Liver (tissue), 9 donors: ENCODE results near the gene LRRC53. TPM values are rescaled to one million over a fixed set of nuclear protein-coding genes. Genes with fewer than 3 reads are reported as not detected.

Experiments
- DNase-seq: peaks from one replicate; pipeline ENCODE4 v3.0.0-alpha.2; 2017; ENCODE audit warnings: low spot score
- H3K27ac ChIP-seq, 2 donors: one replicate each; pipeline ENCODE4 v1.7.0; 2013; ENCODE audit warnings: inconsistent platforms in 2 of 2, low read length in 2 of 2, control low read depth in 1 of 2, low read depth in 1 of 2, mild to moderate bottlenecking in 1 of 2
- H3K27me3 ChIP-seq, 4 donors: one replicate each; pipeline versions ENCODE4 v1.6.1 to v1.7.0; 2013; ENCODE audit warnings: low read length in 3 of 4, inconsistent platforms in 1 of 4, mild to moderate bottlenecking in 1 of 4, moderate library complexity in 1 of 4; ENCODE audit not compliant: control insufficient read depth in 4 of 4, insufficient read depth in 4 of 4
- H3K36me3 ChIP-seq, 4 donors: one replicate each; pipeline versions ENCODE4 v1.6.1 to v1.7.0; 2013; ENCODE audit warnings: low read length in 3 of 4, mild to moderate bottlenecking in 3 of 4, low read depth in 1 of 4, moderate library complexity in 1 of 4; ENCODE audit not compliant: control insufficient read depth in 4 of 4, insufficient read depth in 3 of 4
- H3K4me1 ChIP-seq, 4 donors: one replicate each; pipeline versions ENCODE4 v1.6.1 to v1.7.0; 2013; ENCODE audit warnings: low read length in 3 of 4, mild to moderate bottlenecking in 3 of 4, moderate library complexity in 1 of 4; ENCODE audit not compliant: control insufficient read depth in 4 of 4, insufficient read depth in 4 of 4
- H3K4me3 ChIP-seq, 3 donors: one replicate each; pipeline versions ENCODE4 v1.6.1 to v1.7.0; 2013; ENCODE audit warnings: low read length in 3 of 3, control low read depth in 1 of 3, low read depth in 1 of 3, mild to moderate bottlenecking in 1 of 3
- H3K9ac ChIP-seq, 2 donors: one replicate each; pipeline ENCODE4 v1.7.0; 2013; ENCODE audit warnings: low read length in 2 of 2, mild to moderate bottlenecking in 2 of 2, moderate library complexity in 2 of 2, control low read depth in 1 of 2, low read depth in 1 of 2
- H3K9me3 ChIP-seq, 4 donors: one replicate each; pipeline versions ENCODE4 v1.6.1 to v1.7.0; 2013; ENCODE audit warnings: low read length in 3 of 4; ENCODE audit not compliant: control insufficient read depth in 4 of 4
- EGR1 ChIP-seq, 2 donors: IDR thresholded peaks; 2 replicates each; pipeline ENCODE4 v1.6.1; 2016 to 2018; ENCODE audit warnings: antibody characterized with exemption in 2 of 2, low read depth in 2 of 2
- FOXA1 ChIP-seq: IDR thresholded peaks from 2 replicates; pipeline ENCODE4 v1.6.1; 2016; ENCODE audit warnings: antibody characterized with exemption
- FOXA2 ChIP-seq: IDR thresholded peaks from 2 replicates; pipeline ENCODE4 v1.6.1; 2016; ENCODE audit warnings: antibody characterized with exemption
- GABPA ChIP-seq, 2 donors: IDR thresholded peaks in 1 of 2; conservative IDR thresholded peaks in 1 of 2; 2 replicates each; pipeline ENCODE4 v1.6.1; 2016; ENCODE audit warnings: antibody characterized with exemption in 2 of 2, mild to moderate bottlenecking in 1 of 2, moderate library complexity in 1 of 2
- HNF4A ChIP-seq, 2 donors: conservative IDR thresholded peaks; 2 replicates each; pipeline ENCODE4 v1.6.1; 2016; ENCODE audit warnings: antibody characterized with exemption in 2 of 2, mild to moderate bottlenecking in 2 of 2
- HNF4G ChIP-seq: IDR thresholded peaks from 2 replicates; pipeline ENCODE4 v1.6.1; 2016; ENCODE audit warnings: antibody characterized with exemption
- JUND ChIP-seq, 2 donors: IDR thresholded peaks; 2 replicates each; pipeline ENCODE4 v1.6.1; 2016; ENCODE audit warnings: antibody characterized with exemption in 2 of 2
- NR2F2 ChIP-seq: IDR thresholded peaks from 2 replicates; pipeline ENCODE4 v1.6.1; 2016; ENCODE audit warnings: antibody characterized with exemption
- RAD21 ChIP-seq, 2 donors: IDR thresholded peaks; 2 replicates each; pipeline ENCODE4 v1.6.1; 2016; ENCODE audit warnings: antibody characterized with exemption in 2 of 2, mild to moderate bottlenecking in 2 of 2
- RXRA ChIP-seq, 2 donors: IDR thresholded peaks; 2 replicates each; pipeline ENCODE4 v1.6.1; 2017 to 2018; ENCODE audit warnings: antibody characterized with exemption in 2 of 2, mild to moderate bottlenecking in 1 of 2
- SP1 ChIP-seq: IDR thresholded peaks from 2 replicates; pipeline ENCODE4 v1.6.1; 2018; ENCODE audit warnings: antibody characterized with exemption, mild to moderate bottlenecking
- TAF1 ChIP-seq: conservative IDR thresholded peaks from 2 replicates; pipeline ENCODE4 v1.6.1; 2016; ENCODE audit warnings: antibody characterized with exemption, mild to moderate bottlenecking
- YY1 ChIP-seq: IDR thresholded peaks from 2 replicates; pipeline ENCODE4 v1.6.1; 2016; ENCODE audit warnings: antibody characterized with exemption, mild to moderate bottlenecking
- WGBS: extraction: QIAGEN DNeasy Blood & Tissue Kit; methylation state at CpG from one replicate; pipeline ENCODE4 v1.1.7; 2013; 5-methylcytosine and 5-hydroxymethylcytosine counted together
- polyA plus RNA-seq, 2 donors: library from polyadenylated mRNA; stranded (reverse) in 1 of 2; unstranded in 1 of 2; fragments of 200-250 nt in 1 of 2; fragments of >200 nt in 1 of 2; fragmentation: Nextera tagmentation in 1 of 2; extraction: Ambion mirVana in 1 of 2; gene quantifications; one replicate each; pipeline versions ENCODE4 v1.2.1 to v1.2.3, GENCODE V29; 2013 to 2015
- total RNA-seq, 2 donors: library from RNA; depleted of rRNA; stranded (reverse); fragments of >200 nt; gene quantifications; one replicate each; pipeline ENCODE4 v1.2.3, GENCODE V29; 2014
- TF ChIP-seq, protein P1 (sequence below): IDR thresholded peaks from 2 replicates; pipeline ENCODE4 v1.6.1; 2016; ENCODE audit warnings: antibody characterized with exemption
- TF ChIP-seq, protein P2 (sequence below): IDR thresholded peaks from 2 replicates; pipeline ENCODE4 v1.6.1; 2016; ENCODE audit warnings: antibody characterized with exemption
- TF ChIP-seq, protein P3 (sequence below): IDR thresholded peaks from 2 replicates; pipeline ENCODE4 v1.6.1; 2016; ENCODE audit warnings: antibody characterized with exemption
- TF ChIP-seq, protein P4 (sequence below): fragments of 150-350 bp; IDR thresholded peaks from 2 replicates; pipeline ENCODE4 v1.5.1; 2017; ENCODE audit warnings: improper control_type of control experiment, low read depth, low read length; ENCODE audit not compliant: missing input control
- TF ChIP-seq, protein P5 (sequence below): IDR thresholded peaks from 2 replicates; pipeline ENCODE4 v1.6.1; 2016; ENCODE audit warnings: antibody characterized with exemption, mild to moderate bottlenecking
- donor health status: healthy.
- donor health status: healthy.
- donor health status: healthy.
- donor health status: healthy.
- donor health status: healthy.

Gene LRRC53
- total and polyA plus RNA-seq, 4 donors, result not detected

DNA sequence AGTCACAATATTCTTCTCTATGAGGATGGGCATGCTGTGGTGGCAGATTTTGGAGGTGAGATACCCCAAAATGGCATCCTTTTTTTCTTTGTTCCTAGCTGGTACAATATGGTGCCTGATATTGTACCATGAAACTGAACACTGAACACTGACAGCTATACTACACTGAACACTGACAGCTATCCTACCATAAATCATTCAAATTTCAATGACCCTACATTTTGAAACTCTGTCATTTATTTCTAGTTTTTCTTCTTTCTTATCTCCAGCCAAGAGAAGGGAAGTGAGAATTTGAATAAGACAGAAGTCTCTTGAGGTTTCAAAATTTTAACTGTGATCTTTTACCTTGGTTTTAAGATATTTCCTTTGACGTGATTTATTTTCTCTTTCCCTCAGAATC, 76.3 kb downstream of the LRRC53 start:
- Histone ChIP-seq H3K9ac (no peak overlapping the region), H3K9me3 (no peaks in the 10 kb centered on the region), H3K27me3 (no peaks in the 10 kb centered on the region), H3K36me3 (no peaks in the 10 kb centered on the region), H3K4me1 (no peaks in the 10 kb centered on the region), H3K27ac (no peak overlapping the region), H3K4me3 (no peak overlapping the region)
- DNase-seq, result no peak
- WGBS, result 56% methylated on average over 1 of the region's 1 CpG
- TF ChIP-seq GABPA (IDR thresholded peaks at IDR 0.05 in 1 of 2, conservative IDR thresholded peaks at IDR 0.05 in 1 of 2) (no peak), FOXA2 (no peak), RAD21 (IDR thresholded peaks at IDR 0.05) (no peak), NR2F2 (no peak), YY1 (no peak), HNF4A (conservative IDR thresholded peaks at IDR 0.05) (no peak), HNF4G (no peak), FOXA1 (no peak), EGR1 (IDR thresholded peaks at IDR 0.05; ENCODE audit: low read depth in 2 of 2) (no peak), TAF1 (no peak), SP1 (no peak), RXRA (IDR thresholded peaks at IDR 0.05) (no peak), JUND (IDR thresholded peaks at IDR 0.05) (no peak)
- TF ChIP-seq, protein P1, sequence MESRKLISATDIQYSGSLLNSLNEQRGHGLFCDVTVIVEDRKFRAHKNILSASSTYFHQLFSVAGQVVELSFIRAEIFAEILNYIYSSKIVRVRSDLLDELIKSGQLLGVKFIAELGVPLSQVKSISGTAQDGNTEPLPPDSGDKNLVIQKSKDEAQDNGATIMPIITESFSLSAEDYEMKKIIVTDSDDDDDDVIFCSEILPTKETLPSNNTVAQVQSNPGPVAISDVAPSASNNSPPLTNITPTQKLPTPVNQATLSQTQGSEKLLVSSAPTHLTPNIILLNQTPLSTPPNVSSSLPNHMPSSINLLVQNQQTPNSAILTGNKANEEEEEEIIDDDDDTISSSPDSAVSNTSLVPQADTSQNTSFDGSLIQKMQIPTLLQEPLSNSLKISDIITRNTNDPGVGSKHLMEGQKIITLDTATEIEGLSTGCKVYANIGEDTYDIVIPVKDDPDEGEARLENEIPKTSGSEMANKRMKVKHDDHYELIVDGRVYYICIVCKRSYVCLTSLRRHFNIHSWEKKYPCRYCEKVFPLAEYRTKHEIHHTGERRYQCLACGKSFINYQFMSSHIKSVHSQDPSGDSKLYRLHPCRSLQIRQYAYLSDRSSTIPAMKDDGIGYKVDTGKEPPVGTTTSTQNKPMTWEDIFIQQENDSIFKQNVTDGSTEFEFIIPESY, result no peak
- TF ChIP-seq, protein P2, sequence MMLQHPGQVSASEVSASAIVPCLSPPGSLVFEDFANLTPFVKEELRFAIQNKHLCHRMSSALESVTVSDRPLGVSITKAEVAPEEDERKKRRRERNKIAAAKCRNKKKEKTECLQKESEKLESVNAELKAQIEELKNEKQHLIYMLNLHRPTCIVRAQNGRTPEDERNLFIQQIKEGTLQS, result no peak
- TF ChIP-seq, protein P3, sequence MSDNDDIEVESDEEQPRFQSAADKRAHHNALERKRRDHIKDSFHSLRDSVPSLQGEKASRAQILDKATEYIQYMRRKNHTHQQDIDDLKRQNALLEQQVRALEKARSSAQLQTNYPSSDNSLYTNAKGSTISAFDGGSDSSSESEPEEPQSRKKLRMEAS, result no peak
- TF ChIP-seq, protein P4, sequence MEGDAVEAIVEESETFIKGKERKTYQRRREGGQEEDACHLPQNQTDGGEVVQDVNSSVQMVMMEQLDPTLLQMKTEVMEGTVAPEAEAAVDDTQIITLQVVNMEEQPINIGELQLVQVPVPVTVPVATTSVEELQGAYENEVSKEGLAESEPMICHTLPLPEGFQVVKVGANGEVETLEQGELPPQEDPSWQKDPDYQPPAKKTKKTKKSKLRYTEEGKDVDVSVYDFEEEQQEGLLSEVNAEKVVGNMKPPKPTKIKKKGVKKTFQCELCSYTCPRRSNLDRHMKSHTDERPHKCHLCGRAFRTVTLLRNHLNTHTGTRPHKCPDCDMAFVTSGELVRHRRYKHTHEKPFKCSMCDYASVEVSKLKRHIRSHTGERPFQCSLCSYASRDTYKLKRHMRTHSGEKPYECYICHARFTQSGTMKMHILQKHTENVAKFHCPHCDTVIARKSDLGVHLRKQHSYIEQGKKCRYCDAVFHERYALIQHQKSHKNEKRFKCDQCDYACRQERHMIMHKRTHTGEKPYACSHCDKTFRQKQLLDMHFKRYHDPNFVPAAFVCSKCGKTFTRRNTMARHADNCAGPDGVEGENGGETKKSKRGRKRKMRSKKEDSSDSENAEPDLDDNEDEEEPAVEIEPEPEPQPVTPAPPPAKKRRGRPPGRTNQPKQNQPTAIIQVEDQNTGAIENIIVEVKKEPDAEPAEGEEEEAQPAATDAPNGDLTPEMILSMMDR, result no peak
- TF ChIP-seq, protein P5, sequence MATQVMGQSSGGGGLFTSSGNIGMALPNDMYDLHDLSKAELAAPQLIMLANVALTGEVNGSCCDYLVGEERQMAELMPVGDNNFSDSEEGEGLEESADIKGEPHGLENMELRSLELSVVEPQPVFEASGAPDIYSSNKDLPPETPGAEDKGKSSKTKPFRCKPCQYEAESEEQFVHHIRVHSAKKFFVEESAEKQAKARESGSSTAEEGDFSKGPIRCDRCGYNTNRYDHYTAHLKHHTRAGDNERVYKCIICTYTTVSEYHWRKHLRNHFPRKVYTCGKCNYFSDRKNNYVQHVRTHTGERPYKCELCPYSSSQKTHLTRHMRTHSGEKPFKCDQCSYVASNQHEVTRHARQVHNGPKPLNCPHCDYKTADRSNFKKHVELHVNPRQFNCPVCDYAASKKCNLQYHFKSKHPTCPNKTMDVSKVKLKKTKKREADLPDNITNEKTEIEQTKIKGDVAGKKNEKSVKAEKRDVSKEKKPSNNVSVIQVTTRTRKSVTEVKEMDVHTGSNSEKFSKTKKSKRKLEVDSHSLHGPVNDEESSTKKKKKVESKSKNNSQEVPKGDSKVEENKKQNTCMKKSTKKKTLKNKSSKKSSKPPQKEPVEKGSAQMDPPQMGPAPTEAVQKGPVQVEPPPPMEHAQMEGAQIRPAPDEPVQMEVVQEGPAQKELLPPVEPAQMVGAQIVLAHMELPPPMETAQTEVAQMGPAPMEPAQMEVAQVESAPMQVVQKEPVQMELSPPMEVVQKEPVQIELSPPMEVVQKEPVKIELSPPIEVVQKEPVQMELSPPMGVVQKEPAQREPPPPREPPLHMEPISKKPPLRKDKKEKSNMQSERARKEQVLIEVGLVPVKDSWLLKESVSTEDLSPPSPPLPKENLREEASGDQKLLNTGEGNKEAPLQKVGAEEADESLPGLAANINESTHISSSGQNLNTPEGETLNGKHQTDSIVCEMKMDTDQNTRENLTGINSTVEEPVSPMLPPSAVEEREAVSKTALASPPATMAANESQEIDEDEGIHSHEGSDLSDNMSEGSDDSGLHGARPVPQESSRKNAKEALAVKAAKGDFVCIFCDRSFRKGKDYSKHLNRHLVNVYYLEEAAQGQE, result no peak
